ENCODE data around the gene PAK5.

PAK5 gene

GRCh38 chr20:9838378-9839295, at the start of gene PAK5:
Gene PAK5 (minus strand): TSS chr20:9839076. CDS start chr20:9644328, 194,748 bp downstream.
- no peak for DNase-seq (ENCODE audit: low read depth in 2 of 2)

- DNase-seq (ENCODE audit: low read depth in 2 of 2): no peak
Measured at GRCh38 chr20:9887706-9888105, 48.8 kb upstream of the PAK5 start.

- DNase-seq (ENCODE audit: low read depth in 2 of 2): no peak
Measured at GRCh38 chr20:9886227-9886626, 47.4 kb upstream of the PAK5 start.

GRCh38 chr20:9884666-9885065, 45.8 kb upstream of the PAK5 start:
- no peak for DNase-seq (ENCODE audit: low read depth in 2 of 2)

- DNase-seq (ENCODE audit: low read depth in 2 of 2): no peak
Measured at GRCh38 chr20:9884061-9884460, 45.2 kb upstream of the PAK5 start.

GRCh38 chr20:9877932-9878495, 39.1 kb upstream of the PAK5 start:
- DNase-seq (ENCODE audit: low read depth in 2 of 2): no peak

- no peak for DNase-seq (ENCODE audit: low read depth in 2 of 2)
Measured at GRCh38 chr20:9867196-9867980, 28.5 kb upstream of the PAK5 start.

- no peak for DNase-seq (ENCODE audit: low read depth in 2 of 2)
Measured at GRCh38 chr20:9852566-9852965, 13.7 kb upstream of the PAK5 start.

- DNase-seq (ENCODE audit: low read depth in 2 of 2): no peak
Measured at GRCh38 chr20:9839626-9840025, 750 bp upstream of the PAK5 start.

- no peak for DNase-seq (ENCODE audit: low read depth in 2 of 2)
Measured at GRCh38 chr20:9838035-9838377, 870 bp downstream of the PAK5 start.

- no peak for DNase-seq (ENCODE audit: low read depth in 2 of 2)
Measured at GRCh38 chr20:9837634-9838033, 1.2 kb downstream of the PAK5 start.

GRCh38 chr20:9835302-9835701, 3.6 kb downstream of the PAK5 start:
- DNase-seq (ENCODE audit: low read depth in 2 of 2): no peak

GRCh38 chr20:9831032-9831431, 7.8 kb downstream of the PAK5 start:
- no peak for DNase-seq (ENCODE audit: low read depth in 2 of 2)

- no peak for DNase-seq (ENCODE audit: low read depth in 2 of 2)
Measured at GRCh38 chr20:9829835-9830234, 9.0 kb downstream of the PAK5 start.

GRCh38 chr20:9817654-9818053, 21.2 kb downstream of the PAK5 start:
- no peak for DNase-seq (ENCODE audit: low read depth in 2 of 2)

- no peak for DNase-seq (ENCODE audit: low read depth in 2 of 2)
Measured at GRCh38 chr20:9815632-9816031, 23.2 kb downstream of the PAK5 start.

- no peak for DNase-seq (ENCODE audit: low read depth in 2 of 2)
Measured at GRCh38 chr20:9810738-9811137, 28.1 kb downstream of the PAK5 start.

- DNase-seq (ENCODE audit: low read depth in 2 of 2): no peak
Measured at GRCh38 chr20:9809271-9809670, 29.6 kb downstream of the PAK5 start.

GRCh38 chr20:9808166-9808565, 30.7 kb downstream of the PAK5 start:
- DNase-seq (ENCODE audit: low read depth in 2 of 2): no peak

GRCh38 chr20:9807136-9807535, 31.7 kb downstream of the PAK5 start:
- no peak for DNase-seq (ENCODE audit: low read depth in 2 of 2)

GRCh38 chr20:9800421-9800820, 38.5 kb downstream of the PAK5 start:
- no peak for DNase-seq (ENCODE audit: low read depth in 2 of 2)

- no peak for DNase-seq (ENCODE audit: low read depth in 2 of 2)
Measured at GRCh38 chr20:9794831-9795230, 44.0 kb downstream of the PAK5 start.

- DNase-seq (ENCODE audit: low read depth in 2 of 2): no peak
Measured at GRCh38 chr20:9792674-9793073, 46.2 kb downstream of the PAK5 start.
